DND-41 (cell line): ENCODE measurements around the gene REPS1.

Experiments used
- ATAC-seq: fragments of 200-7000 bp; cut with Tn5 transposase; 3 replicates; pipeline ENCODE4 v1.9.1; 2021; ENCODE audit warnings: low read depth; ENCODE audit not compliant: insufficient read depth
- DNase-seq: peaks from one replicate; pipeline ENCODE4 v3.0.0-alpha.2; 2020
- H2AFZ ChIP-seq: 2 replicates; pipeline ENCODE4 v1.6.0; 2012; ENCODE audit warnings: low read depth, low read length
- H3K27ac ChIP-seq: 2 replicates; pipeline ENCODE4 v1.5.1; 2012; ENCODE audit warnings: low read length, inconsistent platforms
- H3K27me3 ChIP-seq: fragments of 200-600 bp; sonication (generic); 2 replicates; pipeline ENCODE4 v1.6.0; 2012; ENCODE audit warnings: low read length, mild to moderate bottlenecking, inconsistent platforms; ENCODE audit not compliant: insufficient read depth, poor library complexity
- H3K36me3 ChIP-seq: 2 replicates; pipeline ENCODE4 v1.5.1; 2012; ENCODE audit warnings: low read length, inconsistent platforms; ENCODE audit not compliant: insufficient read depth
- H3K4me1 ChIP-seq: 2 replicates; pipeline ENCODE4 v1.5.1; 2012; ENCODE audit warnings: mild to moderate bottlenecking, low read length; ENCODE audit not compliant: insufficient read depth
- H3K4me2 ChIP-seq: 2 replicates; pipeline ENCODE4 v1.6.0; 2012; ENCODE audit warnings: mild to moderate bottlenecking, moderate library complexity, low read length, inconsistent platforms; ENCODE audit not compliant: insufficient read depth
- H3K4me3 ChIP-seq, 2 experiments: fragments of 200-600 bp in 1 of 2; shearing (Covaris generic) in 1 of 2; 2 replicates each; pipeline ENCODE4 v1.5.1; 2012 to 2016; ENCODE audit warnings: inconsistent platforms in 2 of 2, low read length in 2 of 2, mild to moderate bottlenecking in 2 of 2, low read depth in 1 of 2, moderate library complexity in 1 of 2
- H3K79me2 ChIP-seq: 2 replicates; pipeline ENCODE4 v1.6.0; 2012; ENCODE audit warnings: low read length, inconsistent platforms; ENCODE audit not compliant: insufficient read depth
- H3K9ac ChIP-seq: 2 replicates; pipeline ENCODE4 v1.6.0; 2012; ENCODE audit warnings: low read depth, mild to moderate bottlenecking, inconsistent platforms, low read length, moderate library complexity
- H3K9me3 ChIP-seq: 2 replicates; pipeline ENCODE4 v1.5.1; 2012; ENCODE audit warnings: low read length, moderate library complexity, mild to moderate bottlenecking, inconsistent platforms; ENCODE audit not compliant: insufficient read depth, severe bottlenecking
- H4K20me1 ChIP-seq: 2 replicates; pipeline ENCODE4 v1.6.0; 2012; ENCODE audit warnings: low read length; ENCODE audit not compliant: insufficient read depth
- EZH2 ChIP-seq: IDR thresholded peaks from 3 replicates; pipeline ENCODE4 v1.6.1; 2012; ENCODE audit warnings: borderline replicate concordance, low read depth, mild to moderate bottlenecking, moderate library complexity, low read length, inconsistent platforms; ENCODE audit not compliant: severe bottlenecking
- TF ChIP-seq, protein P1 (sequence below): IDR thresholded peaks from 2 replicates; pipeline ENCODE4 v1.5.1; 2012; ENCODE audit warnings: borderline replicate concordance, low read length, moderate library complexity, mild to moderate bottlenecking; ENCODE audit not compliant: poor library complexity, severe bottlenecking; ENCODE audit errors: extremely low read depth

Gene REPS1

DNA sequence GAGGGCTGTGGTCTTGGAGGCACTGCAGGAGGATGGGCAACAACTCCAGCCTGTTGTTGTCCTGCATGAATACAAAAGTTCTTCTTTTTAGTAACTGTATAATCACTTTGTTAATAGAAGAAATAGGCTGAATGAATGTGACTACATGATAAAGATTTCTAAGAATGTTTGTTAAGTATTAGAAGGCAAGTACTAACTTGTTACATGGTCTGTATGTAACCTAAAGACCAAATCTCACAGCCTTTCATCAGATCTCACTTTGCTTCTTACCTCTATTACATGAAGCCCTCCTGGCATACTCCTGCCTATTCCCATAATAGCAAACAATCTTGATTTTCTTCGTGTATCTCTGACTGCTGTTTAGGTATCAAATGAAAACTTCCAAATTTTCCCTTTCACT lies 73.4 kb downstream of the REPS1 start:
- H3K4me2 ChIP-seq: no peak overlapping the region
- no peaks in the 10 kb centered on the region for H3K79me2 ChIP-seq
- ATAC-seq (no peak), DNase-seq (no peak)
- no peak overlapping the region for H3K4me3 ChIP-seq
- no peak overlapping the region for H3K27ac ChIP-seq
- H2AFZ ChIP-seq: no peak overlapping the region
- H4K20me1 ChIP-seq: no peaks in the 10 kb centered on the region
- no peaks in the 10 kb centered on the region for H3K4me1 ChIP-seq
- TF ChIP-seq, protein P1, sequence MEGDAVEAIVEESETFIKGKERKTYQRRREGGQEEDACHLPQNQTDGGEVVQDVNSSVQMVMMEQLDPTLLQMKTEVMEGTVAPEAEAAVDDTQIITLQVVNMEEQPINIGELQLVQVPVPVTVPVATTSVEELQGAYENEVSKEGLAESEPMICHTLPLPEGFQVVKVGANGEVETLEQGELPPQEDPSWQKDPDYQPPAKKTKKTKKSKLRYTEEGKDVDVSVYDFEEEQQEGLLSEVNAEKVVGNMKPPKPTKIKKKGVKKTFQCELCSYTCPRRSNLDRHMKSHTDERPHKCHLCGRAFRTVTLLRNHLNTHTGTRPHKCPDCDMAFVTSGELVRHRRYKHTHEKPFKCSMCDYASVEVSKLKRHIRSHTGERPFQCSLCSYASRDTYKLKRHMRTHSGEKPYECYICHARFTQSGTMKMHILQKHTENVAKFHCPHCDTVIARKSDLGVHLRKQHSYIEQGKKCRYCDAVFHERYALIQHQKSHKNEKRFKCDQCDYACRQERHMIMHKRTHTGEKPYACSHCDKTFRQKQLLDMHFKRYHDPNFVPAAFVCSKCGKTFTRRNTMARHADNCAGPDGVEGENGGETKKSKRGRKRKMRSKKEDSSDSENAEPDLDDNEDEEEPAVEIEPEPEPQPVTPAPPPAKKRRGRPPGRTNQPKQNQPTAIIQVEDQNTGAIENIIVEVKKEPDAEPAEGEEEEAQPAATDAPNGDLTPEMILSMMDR: no peak
- TF ChIP-seq EZH2: no peak
- no peaks in the 10 kb centered on the region for H3K9me3 ChIP-seq
- H3K36me3 ChIP-seq: peaks cover 90% of the 10 kb centered on the region
- no peaks in the 10 kb centered on the region for H3K27me3 ChIP-seq
- H3K9ac ChIP-seq: no peak overlapping the region

GRCh38 chr6:138912308-138912707 lies 75.7 kb downstream of the REPS1 start:
- peaks cover 95% of the 10 kb centered on the region for H3K36me3 ChIP-seq

GRCh38 chr6:138909975-138910374 lies 78.1 kb downstream of the REPS1 start:
- H3K27me3 ChIP-seq: no peaks in the 10 kb centered on the region
- no peak overlapping the region for H3K27ac ChIP-seq
- no peak overlapping the region for H3K9ac ChIP-seq
- H3K4me3 ChIP-seq: no peak overlapping the region
- no peak for ATAC-seq
- H3K4me1 ChIP-seq: no peaks in the 10 kb centered on the region
- H3K9me3 ChIP-seq: no peaks in the 10 kb centered on the region
- no peak for TF ChIP-seq EZH2
- TF ChIP-seq, protein P1: no peak
- no peak overlapping the region for H2AFZ ChIP-seq
- DNase-seq: no peak
- no peak overlapping the region for H3K4me2 ChIP-seq
- no peaks in the 10 kb centered on the region for H3K79me2 ChIP-seq
- no peaks in the 10 kb centered on the region for H4K20me1 ChIP-seq
- H3K36me3 ChIP-seq: peaks cover 95% of the 10 kb centered on the region

More at GRCh38 chr6:138912308-138912707, 75.7 kb downstream of the REPS1 start:
- H3K4me1 ChIP-seq: no peaks in the 10 kb centered on the region
- no peaks in the 10 kb centered on the region for H3K27me3 ChIP-seq
- no peak overlapping the region for H3K9ac ChIP-seq
- ATAC-seq (no peak), DNase-seq (no peak)
- H4K20me1 ChIP-seq: no peaks in the 10 kb centered on the region
- no peak overlapping the region for H2AFZ ChIP-seq
- no peak overlapping the region for H3K4me2 ChIP-seq
- H3K9me3 ChIP-seq: no peaks in the 10 kb centered on the region
- TF ChIP-seq, protein P1: no peak
- no peak for TF ChIP-seq EZH2
- no peak overlapping the region for H3K4me3 ChIP-seq
- H3K27ac ChIP-seq: no peak overlapping the region
- no peaks in the 10 kb centered on the region for H3K79me2 ChIP-seq

GRCh38 chr6:138909511-138909910 lies 78.5 kb downstream of the REPS1 start:
- no peaks in the 10 kb centered on the region for H3K4me1 ChIP-seq
- no peak overlapping the region for H3K9ac ChIP-seq
- no peaks in the 10 kb centered on the region for H3K27me3 ChIP-seq
- H4K20me1 ChIP-seq: no peaks in the 10 kb centered on the region
- H3K27ac ChIP-seq: no peak overlapping the region
- H2AFZ ChIP-seq: no peak overlapping the region
- H3K4me3 ChIP-seq: no peak overlapping the region
- H3K79me2 ChIP-seq: no peaks in the 10 kb centered on the region
- H3K36me3 ChIP-seq: peaks cover 95% of the 10 kb centered on the region
- H3K4me2 ChIP-seq: no peak overlapping the region
- TF ChIP-seq, protein P1: no peak
- no peak for TF ChIP-seq EZH2
- no peak for DNase-seq
- H3K9me3 ChIP-seq: no peaks in the 10 kb centered on the region
- ATAC-seq: no peak
